Esophagus muscularis mucosa (tissue), 4 donors: Measurements from ENCODE around the gene LPAR2. TPM values are rescaled to one million over a fixed set of nuclear protein-coding genes. Genes with fewer than 3 reads are reported as not detected.

Source experiments
- DNase-seq: peaks from one replicate; pipeline ENCODE4 v3.0.0-alpha.2; 2017; ENCODE audit errors: extremely low spot score
- H3K27ac ChIP-seq, 4 donors: fragments of 200-600 bp; sonication (generic); replicated peaks in 1 of 4; 1 replicate in 3 of 4; 2 replicates in 1 of 4; pipeline ENCODE4 v1.5.1; 2016 to 2019; ENCODE audit warnings: mild to moderate bottlenecking in 1 of 4
- H3K27me3 ChIP-seq, 4 donors: fragments of 200-600 bp; sonication (generic); one replicate each; pipeline versions ENCODE4 v1.5.1 to v1.6.0; 2016 to 2019
- H3K36me3 ChIP-seq, 4 donors: fragments of 200-600 bp; sonication (generic); one replicate each; pipeline ENCODE4 v1.5.1; 2016 to 2019
- H3K4me1 ChIP-seq, 4 donors: fragments of 200-600 bp; sonication (generic); one replicate each; pipeline ENCODE4 v1.5.1; 2016 to 2019
- H3K4me3 ChIP-seq, 4 donors: fragments of 200-600 bp; sonication (generic); 1 replicate in 2 of 4; 2 replicates in 2 of 4; pipeline ENCODE4 v1.5.1; 2016 to 2019; ENCODE audit warnings: mild to moderate bottlenecking in 4 of 4, moderate library complexity in 1 of 4
- H3K9me3 ChIP-seq, 4 donors: fragments of 200-600 bp; sonication (generic); 1 replicate in 3 of 4; 2 replicates in 1 of 4; pipeline ENCODE4 v1.5.1; 2016 to 2019
- EP300 ChIP-seq: sonication (generic); formaldehyde crosslinking; IDR thresholded peaks from one replicate; pipeline ENCODE4 v1.6.1; 2017; ENCODE audit warnings: antibody characterized with exemption
- POLR2A ChIP-seq: fragments of 450-650 bp; IDR thresholded peaks from one replicate; pipeline ENCODE4 v1.6.1; 2017; ENCODE audit warnings: antibody characterized with exemption, moderate library complexity, mild to moderate bottlenecking, low read depth
- POLR2AphosphoS5 ChIP-seq, 2 donors: sonication (generic); formaldehyde crosslinking; IDR thresholded peaks; one replicate each; pipeline ENCODE4 v1.6.1; 2017; ENCODE audit warnings: antibody characterized with exemption in 2 of 2
- WGBS: methylation state at CpG from one replicate; pipeline ENCODE4 v1.1.5; 2018; 5-methylcytosine and 5-hydroxymethylcytosine counted together
- intact Hi-C: fragments of 100-400 bp; cut with DNase I; formaldehyde crosslinking; loops from one replicate; pipeline ENCODE4 v1.15.1; 2023
- total RNA-seq, 4 donors: library from RNA; depleted of rRNA; stranded (reverse); fragments of >200 nt; gene quantifications; one replicate each; pipeline versions ENCODE4 v1.1.0 to v1.2.1, GENCODE V29; 2016
- TF ChIP-seq, protein P1 (sequence below), 3 experiments: fragments of 200-600 bp in 2 of 3; fragments of 450-650 bp in 1 of 3; sonication (generic) in 2 of 3; IDR thresholded peaks; one replicate each; pipeline ENCODE4 v1.5.1; 2017 to 2019; ENCODE audit warnings: antibody characterized with exemption in 3 of 3, mild to moderate bottlenecking in 2 of 3, moderate library complexity in 1 of 3

Gene LPAR2
- total RNA-seq, 4 donors from 2014 or later = 0.69 to 2.7 (median 1.0) TPM

- Histone ChIP-seq H3K9me3 (no peaks in the 10 kb centered on the region), H3K36me3 (peaks cover 3 to 51% (median 18%) of the 10 kb centered on the region in 4 donors), H3K4me1 (no peaks in the 10 kb centered on the region), H3K4me3 (no peak overlapping the region), H3K27ac (no peak overlapping the region), H3K27me3 (no peaks in the 10 kb centered on the region)
- WGBS = 87% methylated on average over 27 of the region's 27 CpGs
- TF ChIP-seq POLR2A = no peak
- TF ChIP-seq, protein P1, sequence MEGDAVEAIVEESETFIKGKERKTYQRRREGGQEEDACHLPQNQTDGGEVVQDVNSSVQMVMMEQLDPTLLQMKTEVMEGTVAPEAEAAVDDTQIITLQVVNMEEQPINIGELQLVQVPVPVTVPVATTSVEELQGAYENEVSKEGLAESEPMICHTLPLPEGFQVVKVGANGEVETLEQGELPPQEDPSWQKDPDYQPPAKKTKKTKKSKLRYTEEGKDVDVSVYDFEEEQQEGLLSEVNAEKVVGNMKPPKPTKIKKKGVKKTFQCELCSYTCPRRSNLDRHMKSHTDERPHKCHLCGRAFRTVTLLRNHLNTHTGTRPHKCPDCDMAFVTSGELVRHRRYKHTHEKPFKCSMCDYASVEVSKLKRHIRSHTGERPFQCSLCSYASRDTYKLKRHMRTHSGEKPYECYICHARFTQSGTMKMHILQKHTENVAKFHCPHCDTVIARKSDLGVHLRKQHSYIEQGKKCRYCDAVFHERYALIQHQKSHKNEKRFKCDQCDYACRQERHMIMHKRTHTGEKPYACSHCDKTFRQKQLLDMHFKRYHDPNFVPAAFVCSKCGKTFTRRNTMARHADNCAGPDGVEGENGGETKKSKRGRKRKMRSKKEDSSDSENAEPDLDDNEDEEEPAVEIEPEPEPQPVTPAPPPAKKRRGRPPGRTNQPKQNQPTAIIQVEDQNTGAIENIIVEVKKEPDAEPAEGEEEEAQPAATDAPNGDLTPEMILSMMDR (IDR thresholded peaks at IDR 0.05) = no peak
- no peak for TF ChIP-seq EP300
- TF ChIP-seq POLR2AphosphoS5 (IDR thresholded peaks at IDR 0.05) = no peak
- intact Hi-C loops = no loop called here
- no peak for DNase-seq
These were observed 9.1 kb upstream of the LPAR2 start for GRCh38 chr19:19637186-19637522.

DNA sequence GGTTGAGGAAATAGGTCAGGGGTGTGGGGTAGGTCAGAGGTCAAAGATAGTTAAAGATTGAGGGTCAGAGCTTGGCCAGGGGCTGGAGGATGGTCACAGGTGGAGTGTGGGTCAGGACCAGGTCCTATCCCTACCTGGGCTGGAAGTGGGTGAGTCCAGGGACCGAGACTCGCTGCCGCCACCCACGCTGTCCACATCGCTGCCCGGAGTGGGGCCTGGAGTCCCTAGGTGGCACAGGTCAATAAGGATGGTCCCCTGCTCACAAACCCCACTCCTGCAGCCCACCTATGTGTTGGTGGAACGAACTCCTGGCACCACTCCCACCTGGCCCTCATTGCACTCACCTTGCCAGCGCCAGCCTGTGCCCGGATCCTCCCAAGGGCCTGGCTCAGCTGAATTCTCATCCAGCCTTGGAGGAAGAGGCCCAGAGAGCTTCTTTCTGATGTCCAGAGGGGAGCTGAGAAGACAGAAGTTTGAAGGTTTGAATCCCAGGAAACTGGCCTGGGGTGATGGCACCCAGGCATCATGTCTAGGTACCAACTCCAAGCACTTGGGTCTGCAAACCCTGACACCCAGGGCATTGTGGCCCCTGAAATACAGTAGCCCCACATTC, 8.7 kb upstream of the LPAR2 start:
- Histone ChIP-seq H3K36me3 (peaks cover 3 to 51% (median 18%) of the 10 kb centered on the region in 4 donors), H3K4me3 (no peak overlapping the region), H3K27me3 (no peaks in the 10 kb centered on the region), H3K27ac (no peak overlapping the region), H3K4me1 (no peaks in the 10 kb centered on the region), H3K9me3 (no peaks in the 10 kb centered on the region)
- 94% methylated on average over 9 of the region's 9 CpGs for WGBS
- DNase-seq = no peak
- intact Hi-C loops = no loop called here
- TF ChIP-seq EP300 (no peak), POLR2A (no peak), POLR2AphosphoS5 (IDR thresholded peaks at IDR 0.05) (no peak)
- TF ChIP-seq, protein P1 (IDR thresholded peaks at IDR 0.05) = no peak

DNA sequence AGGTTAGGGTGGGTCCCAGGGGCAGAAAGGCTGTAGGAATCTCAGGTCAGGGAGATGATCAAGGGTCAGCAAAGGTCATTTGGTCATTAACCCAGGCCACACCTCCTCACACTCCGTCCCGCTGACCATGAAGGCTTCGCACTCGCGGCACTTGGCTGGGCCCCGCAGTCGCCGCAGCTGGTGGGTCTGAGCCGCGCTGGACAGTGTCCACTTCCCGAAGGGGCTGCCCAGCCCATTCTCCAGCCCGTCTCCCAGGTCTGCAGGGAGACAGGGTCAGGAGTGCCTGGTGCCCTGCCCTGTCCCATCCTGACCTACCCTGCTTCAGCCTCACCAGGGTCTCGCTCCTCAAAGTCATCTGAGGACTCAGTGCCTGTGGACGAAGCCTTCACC, 7.3 kb upstream of the LPAR2 start:
- no peaks in the 10 kb centered on the region for H3K9me3 ChIP-seq
- DNase-seq = no peak
- TF ChIP-seq EP300 = no peak
- TF ChIP-seq, protein P1 (IDR thresholded peaks at IDR 0.05) = no peak
- no peak for TF ChIP-seq POLR2AphosphoS5 (IDR thresholded peaks at IDR 0.05)
- TF ChIP-seq POLR2A = no peak
- no peaks in the 10 kb centered on the region for H3K4me1 ChIP-seq
- H3K27me3 ChIP-seq = no peaks in the 10 kb centered on the region
- H3K27ac ChIP-seq = no peak overlapping the region
- no peak overlapping the region for H3K4me3 ChIP-seq
- intact Hi-C loops = no loop called here
- 95% methylated on average over 13 of the region's 14 CpGs for WGBS
- peaks cover 3 to 54% (median 18%) of the 10 kb centered on the region in 4 donors for H3K36me3 ChIP-seq

DNA sequence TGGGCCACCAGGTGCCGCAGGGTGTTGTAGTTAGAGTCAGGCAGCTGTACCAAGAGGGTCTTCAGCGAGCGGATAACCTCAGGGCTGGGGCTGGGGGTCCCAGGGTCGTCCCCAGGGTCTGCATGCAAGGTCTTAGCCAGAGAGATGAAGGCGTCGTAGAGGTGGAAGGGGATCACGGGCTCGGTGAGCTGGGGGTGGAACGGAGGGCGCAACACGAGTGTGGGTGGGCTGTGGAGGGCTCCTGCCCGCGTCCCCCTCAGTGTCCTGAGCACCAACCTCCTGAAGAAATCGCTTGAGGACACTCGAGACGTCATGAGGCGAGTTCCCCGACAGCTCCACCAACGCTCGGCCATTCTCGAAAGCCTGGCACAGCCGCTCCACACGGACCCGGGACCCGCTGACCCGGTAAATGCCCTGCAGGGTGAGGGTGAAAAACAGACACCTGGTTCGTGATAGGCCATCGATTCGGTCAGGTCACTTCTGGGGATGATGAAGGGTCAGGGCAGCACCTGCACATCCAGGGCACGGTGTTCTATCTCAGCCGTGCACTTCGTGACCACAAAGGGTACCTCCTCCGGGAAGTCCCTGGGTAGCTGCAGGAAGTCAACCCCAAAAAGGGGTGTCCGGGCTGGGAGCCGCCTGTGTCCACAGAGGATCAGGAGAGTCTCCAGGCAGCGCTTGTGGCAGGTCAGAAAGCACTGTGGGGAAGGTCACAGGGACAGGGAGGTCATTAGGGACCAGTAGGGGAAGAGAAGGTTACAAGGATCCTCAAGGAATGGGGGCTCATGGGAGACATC, 6.7 kb upstream of the LPAR2 start:
- Histone ChIP-seq H3K36me3 (peaks cover 3 to 54% (median 20%) of the 10 kb centered on the region in 4 donors), H3K4me3 (no peak overlapping the region), H3K27ac (no peak overlapping the region), H3K27me3 (no peaks in the 10 kb centered on the region), H3K9me3 (no peaks in the 10 kb centered on the region), H3K4me1 (no peaks in the 10 kb centered on the region)
- TF ChIP-seq EP300 (no peak), POLR2AphosphoS5 (IDR thresholded peaks at IDR 0.05) (no peak), POLR2A (no peak)
- TF ChIP-seq, protein P1 (IDR thresholded peaks at IDR 0.05) = no peak
- intact Hi-C loops = no loop called here
- 93% methylated on average over 32 of the region's 36 CpGs for WGBS
- no peak for DNase-seq
